Prostate gland (tissue), 2 donors: ENCODE measurements around the gene CRTAC1. TPM values are rescaled to one million over a fixed set of nuclear protein-coding genes. Genes with fewer than 3 reads are reported as not detected.

Source experiments
- DNase-seq: peaks from one replicate; pipeline ENCODE4 v3.0.0-alpha.2; 2019; ENCODE audit warnings: low spot score
- H3K27ac ChIP-seq, 2 donors: fragments of 200-600 bp; sonication (generic); 2 replicates each; pipeline ENCODE4 v1.5.1; 2017 to 2019
- H3K27me3 ChIP-seq: fragments of 200-600 bp; sonication (generic); replicated peaks from 2 replicates; pipeline ENCODE4 v1.5.1; 2019; ENCODE audit not compliant: insufficient read depth
- H3K36me3 ChIP-seq, 2 donors: fragments of 200-600 bp; sonication (generic); 1 replicate in 1 of 2; 2 replicates in 1 of 2; pipeline versions ENCODE4 v1.5.1 to v1.8.1; 2017 to 2019
- H3K4me1 ChIP-seq: fragments of 200-600 bp; sonication (generic); replicated peaks from 2 replicates; pipeline ENCODE4 v1.5.1; 2019
- H3K4me3 ChIP-seq, 2 donors: fragments of 200-600 bp; sonication (generic); 2 replicates each; pipeline ENCODE4 v1.5.1; 2017 to 2019
- H3K9me3 ChIP-seq: fragments of 200-600 bp; sonication (generic); 2 replicates; pipeline ENCODE4 v1.5.1; 2017
- CTCF ChIP-seq, 4 experiments: fragments of 200-600 bp in 2 of 4; fragments of 450-650 bp in 2 of 4; sonication (generic) in 2 of 4; IDR thresholded peaks; 1 replicate in 3 of 4; 2 replicates in 1 of 4; pipeline ENCODE4 v1.5.1; 2016 to 2019; ENCODE audit warnings: antibody characterized with exemption in 4 of 4, mild to moderate bottlenecking in 2 of 4, moderate library complexity in 2 of 4
- POLR2A ChIP-seq: fragments of 450-650 bp; IDR thresholded peaks from one replicate; pipeline ENCODE4 v1.6.1; 2016; ENCODE audit warnings: antibody characterized with exemption, mild to moderate bottlenecking
- POLR2AphosphoS5 ChIP-seq: sonication (generic); formaldehyde crosslinking; IDR thresholded peaks from one replicate; pipeline ENCODE4 v1.6.1; 2017; ENCODE audit warnings: antibody characterized with exemption
- WGBS: methylation state at CpG from one replicate; pipeline ENCODE4 v1.1.5; 2018; 5-methylcytosine and 5-hydroxymethylcytosine counted together
- intact Hi-C: fragments of 100-400 bp; cut with DNase I; formaldehyde crosslinking; loops from one replicate; pipeline ENCODE4 v1.14.2; 2022
- total RNA-seq, 2 donors: library from RNA; depleted of rRNA; stranded (reverse); fragments of >200 nt; gene quantifications; one replicate each; pipeline ENCODE4 v1.1.0, GENCODE V29; 2016

The CRTAC1 gene
- total RNA-seq, 2 donors from 2014 or later: 3.8 to 8.9 TPM

GRCh38 chr10:98028168-98028770 is 2.2 kb downstream of the CRTAC1 start:
- peak; percentile 14 for DNase-seq
- WGBS: 23% methylated on average over 11 of the region's 11 CpGs
- H3K27me3 ChIP-seq: peaks cover 12% of the 10 kb centered on the region
- intact Hi-C loops: no loop called here
- H3K27ac ChIP-seq: no peak overlapping the region
- TF ChIP-seq POLR2A (no peak), POLR2AphosphoS5 (no peak), CTCF (IDR thresholded peaks at IDR 0.05) (peak; percentile 36 to 70 (median 54))
- no peaks in the 10 kb centered on the region for H3K36me3 ChIP-seq
- no peaks in the 10 kb centered on the region for H3K9me3 ChIP-seq
- no peak overlapping the region for H3K4me3 ChIP-seq
- H3K4me1 ChIP-seq: peaks cover 8% of the 10 kb centered on the region

DNA sequence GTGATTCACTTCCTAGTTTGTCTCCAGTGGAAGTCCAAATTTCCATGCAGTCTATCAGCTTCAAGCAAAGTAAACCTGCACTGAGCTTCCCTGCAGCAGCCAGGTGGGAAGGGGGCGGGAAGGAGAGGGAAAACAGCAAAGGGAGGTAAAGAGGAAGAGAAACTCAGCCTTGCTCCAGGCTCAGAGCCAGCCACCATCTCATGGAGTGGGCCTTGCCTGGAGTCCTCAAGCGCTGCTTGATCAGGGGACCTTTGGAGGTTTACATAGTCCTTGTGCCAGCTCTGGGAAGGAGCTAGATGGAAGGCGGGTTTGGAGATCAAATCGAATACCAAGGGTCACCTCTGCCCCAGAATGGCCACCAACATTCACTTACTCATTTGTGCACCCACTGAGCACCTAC is 7.4 kb downstream of the CRTAC1 start:
- DNase-seq: no peak
- Histone ChIP-seq H3K4me3 (no peak overlapping the region), H3K9me3 (no peaks in the 10 kb centered on the region), H3K27me3 (peaks cover 7% of the 10 kb centered on the region), H3K27ac (no peak overlapping the region), H3K4me1 (no peaks in the 10 kb centered on the region), H3K36me3 (no peaks in the 10 kb centered on the region)
- intact Hi-C loops: no loop called here
- 83% methylated on average over 4 of the region's 4 CpGs for WGBS
- TF ChIP-seq POLR2A (no peak), POLR2AphosphoS5 (no peak), CTCF (IDR thresholded peaks at IDR 0.05) (no peak)

DNA sequence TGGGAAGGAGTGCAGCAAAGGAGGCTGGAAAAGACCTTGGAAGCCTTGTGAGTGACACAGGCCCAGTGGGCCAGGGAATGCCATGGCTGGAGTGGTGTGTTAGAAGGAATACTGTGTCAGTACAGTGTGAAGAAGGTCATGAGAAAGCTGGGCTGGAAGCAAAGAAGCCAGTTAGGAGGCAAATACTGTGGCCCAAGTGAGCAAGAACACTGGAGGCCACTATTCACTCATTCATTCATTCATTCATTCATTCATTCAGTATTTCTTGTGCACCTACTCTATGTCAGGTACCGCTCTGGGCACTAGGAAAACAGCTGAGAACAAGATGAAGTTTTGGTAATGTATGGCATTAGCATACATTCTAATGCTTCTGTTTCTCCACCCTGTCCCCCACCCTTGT is 9.6 kb downstream of the CRTAC1 start:
- intact Hi-C loops: no loop called here
- DNase-seq: no peak
- no peaks in the 10 kb centered on the region for H3K36me3 ChIP-seq
- H3K27ac ChIP-seq: no peak overlapping the region
- WGBS: 93% methylated on average over 1 of the region's 1 CpG
- no peak overlapping the region for H3K4me3 ChIP-seq
- no peaks in the 10 kb centered on the region for H3K9me3 ChIP-seq
- peaks cover 4% of the 10 kb centered on the region for H3K27me3 ChIP-seq
- TF ChIP-seq CTCF (IDR thresholded peaks at IDR 0.05): no peak
- no peak for TF ChIP-seq POLR2AphosphoS5
- no peak for TF ChIP-seq POLR2A
- H3K4me1 ChIP-seq: no peaks in the 10 kb centered on the region

GRCh38 chr10:98020254-98020653 is 10.2 kb downstream of the CRTAC1 start:
- Histone ChIP-seq H3K9me3 (no peaks in the 10 kb centered on the region), H3K36me3 (no peaks in the 10 kb centered on the region), H3K27me3 (no peaks in the 10 kb centered on the region), H3K4me1 (no peaks in the 10 kb centered on the region), H3K4me3 (no peak overlapping the region), H3K27ac (no peak overlapping the region)
- no peak for DNase-seq
- intact Hi-C loops: no loop called here
- WGBS: 91% methylated on average over 3 of the region's 3 CpGs
- TF ChIP-seq POLR2A: no peak
- TF ChIP-seq POLR2AphosphoS5: no peak
- TF ChIP-seq CTCF (IDR thresholded peaks at IDR 0.05): no peak

- Histone ChIP-seq H3K4me3 (no peak overlapping the region), H3K36me3 (no peaks in the 10 kb centered on the region), H3K9me3 (no peaks in the 10 kb centered on the region), H3K27ac (no peak overlapping the region), H3K4me1 (no peaks in the 10 kb centered on the region), H3K27me3 (no peaks in the 10 kb centered on the region)
- 52% methylated on average over 4 of the region's 4 CpGs for WGBS
- no peak for DNase-seq
- TF ChIP-seq POLR2AphosphoS5 (no peak), POLR2A (no peak), CTCF (IDR thresholded peaks at IDR 0.05) (no peak)
- intact Hi-C loops: no loop called here
Measured at GRCh38 chr10:98019784-98020183, 10.6 kb downstream of the CRTAC1 start.
